Memory B cell (primary cell): ENCODE results near the gene SLC8A2.
A peak's percentile ranks its signal among the peaks of the same experiment; 100 is the strongest.

Experiments used
- ATAC-seq: fragments of 150-1000 bp; cut with Tn5 transposase; 2 replicates; pipeline ENCODE4 v1.10.0; 2021; ENCODE audit warnings: low read depth, mild to moderate bottlenecking, moderate library complexity
- DNase-seq, 2 donors: peaks; one replicate each; pipeline ENCODE4 v3.0.0; 2022; ENCODE audit warnings: low spot score in 2 of 2
- H3K27ac Mint-ChIP-seq: one replicate; pipeline ENCODE4 v1.8.0; 2022; ENCODE audit warnings: mild to moderate bottlenecking, moderate library complexity, mixed read lengths
- H3K27me3 Mint-ChIP-seq: one replicate; pipeline ENCODE4 v1.8.0; 2022; ENCODE audit warnings: mixed read lengths
- H3K36me3 Mint-ChIP-seq: one replicate; pipeline ENCODE4 v1.8.0; 2022; ENCODE audit warnings: mild to moderate bottlenecking, mixed read lengths
- H3K4me1 Mint-ChIP-seq: one replicate; pipeline ENCODE4 v1.8.0; 2022; ENCODE audit warnings: mixed read lengths
- H3K4me3 Mint-ChIP-seq: one replicate; pipeline ENCODE4 v1.8.0; 2022; ENCODE audit warnings: mild to moderate bottlenecking, moderate library complexity, mixed read lengths
- H3K9me3 Mint-ChIP-seq: one replicate; pipeline ENCODE4 v1.8.0; 2022; ENCODE audit warnings: mixed read lengths

The SLC8A2 gene

DNA sequence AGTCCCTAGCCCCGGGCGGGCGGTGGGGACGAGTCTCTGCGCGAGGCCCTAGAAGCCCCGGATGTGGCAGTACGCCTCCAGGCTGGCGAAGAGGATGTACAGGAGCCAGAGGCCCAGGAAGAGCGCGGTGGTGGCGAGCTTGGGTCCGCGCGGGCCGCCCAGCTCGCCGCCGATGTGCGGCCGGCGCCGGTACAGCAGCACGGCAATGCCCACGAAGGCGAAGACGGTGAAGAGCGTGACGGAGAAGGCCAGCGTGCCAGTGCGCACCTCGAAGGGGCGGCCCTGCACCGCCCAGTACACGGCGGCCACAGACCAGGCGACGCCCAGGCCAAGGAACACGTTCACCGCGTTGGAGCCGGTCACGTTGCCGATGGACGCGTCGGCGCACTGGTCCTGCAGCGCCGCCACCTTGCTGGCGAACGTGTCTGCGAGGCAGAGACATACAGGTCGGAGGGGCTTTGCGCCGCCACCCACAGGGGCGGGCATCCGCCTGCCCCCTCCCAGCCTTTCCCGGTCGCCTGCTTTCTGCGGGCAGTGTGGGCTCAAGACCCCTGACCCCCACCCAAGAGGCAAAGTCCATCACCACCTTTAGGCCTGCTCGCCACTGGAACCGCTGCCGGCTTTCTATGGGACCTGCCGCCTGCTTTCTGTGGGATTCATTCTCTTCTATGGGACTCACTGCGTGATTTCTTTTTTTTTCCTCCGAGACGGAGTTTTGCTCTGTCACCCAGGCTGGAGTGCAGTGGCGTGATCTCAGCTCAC, 41.5 kb downstream of the SLC8A2 start:
- no peak overlapping the region for H3K4me3 Mint-ChIP-seq
- H3K27ac Mint-ChIP-seq = no peak overlapping the region
- DNase-seq (no peak), ATAC-seq (peak; percentile 16)
- H3K9me3 Mint-ChIP-seq = no peaks in the 10 kb centered on the region
- H3K4me1 Mint-ChIP-seq = peaks cover 4% of the 10 kb centered on the region
- H3K27me3 Mint-ChIP-seq = peaks cover 31% of the 10 kb centered on the region
- H3K36me3 Mint-ChIP-seq = peaks cover 1% of the 10 kb centered on the region

DNA sequence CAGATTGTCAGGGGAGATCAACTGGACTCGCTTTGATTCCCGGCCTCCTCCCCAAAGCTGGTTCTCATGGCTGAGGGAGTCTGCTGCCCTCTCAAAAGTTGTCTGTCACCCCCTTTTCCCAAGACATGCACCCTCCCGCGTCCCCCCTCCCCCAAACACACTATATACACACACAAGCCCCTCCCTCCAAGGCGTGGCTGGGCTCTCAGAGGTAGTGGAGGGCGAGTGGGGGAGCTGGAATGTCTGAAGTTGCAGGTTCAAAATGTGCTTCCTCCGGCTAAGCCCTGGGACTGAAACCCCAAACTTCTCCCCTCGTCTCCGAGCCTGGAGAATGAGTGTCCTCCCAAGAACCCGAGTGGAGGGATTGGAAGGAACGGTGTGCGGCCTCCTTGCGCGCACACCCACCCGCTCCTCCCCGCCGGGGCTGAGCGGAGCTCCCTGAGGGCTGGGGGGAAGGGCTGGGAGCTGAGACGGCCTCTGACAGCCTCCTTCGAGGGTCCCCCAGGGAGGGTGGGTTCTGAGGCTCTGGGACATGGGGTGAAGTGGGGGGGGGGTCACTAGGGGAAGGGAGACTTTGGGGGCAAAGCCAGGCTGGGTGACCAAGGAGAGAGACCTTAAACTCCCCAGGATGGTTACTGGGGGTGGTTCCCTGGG, 42.4 kb downstream of the SLC8A2 start:
- no peak for DNase-seq
- peaks cover 2% of the 10 kb centered on the region for H3K36me3 Mint-ChIP-seq
- no peak overlapping the region for H3K4me3 Mint-ChIP-seq
- no peak overlapping the region for H3K27ac Mint-ChIP-seq
- H3K9me3 Mint-ChIP-seq = no peaks in the 10 kb centered on the region
- no peak for ATAC-seq
- peaks cover 5% of the 10 kb centered on the region for H3K4me1 Mint-ChIP-seq
- H3K27me3 Mint-ChIP-seq = peaks cover 30% of the 10 kb centered on the region

DNA sequence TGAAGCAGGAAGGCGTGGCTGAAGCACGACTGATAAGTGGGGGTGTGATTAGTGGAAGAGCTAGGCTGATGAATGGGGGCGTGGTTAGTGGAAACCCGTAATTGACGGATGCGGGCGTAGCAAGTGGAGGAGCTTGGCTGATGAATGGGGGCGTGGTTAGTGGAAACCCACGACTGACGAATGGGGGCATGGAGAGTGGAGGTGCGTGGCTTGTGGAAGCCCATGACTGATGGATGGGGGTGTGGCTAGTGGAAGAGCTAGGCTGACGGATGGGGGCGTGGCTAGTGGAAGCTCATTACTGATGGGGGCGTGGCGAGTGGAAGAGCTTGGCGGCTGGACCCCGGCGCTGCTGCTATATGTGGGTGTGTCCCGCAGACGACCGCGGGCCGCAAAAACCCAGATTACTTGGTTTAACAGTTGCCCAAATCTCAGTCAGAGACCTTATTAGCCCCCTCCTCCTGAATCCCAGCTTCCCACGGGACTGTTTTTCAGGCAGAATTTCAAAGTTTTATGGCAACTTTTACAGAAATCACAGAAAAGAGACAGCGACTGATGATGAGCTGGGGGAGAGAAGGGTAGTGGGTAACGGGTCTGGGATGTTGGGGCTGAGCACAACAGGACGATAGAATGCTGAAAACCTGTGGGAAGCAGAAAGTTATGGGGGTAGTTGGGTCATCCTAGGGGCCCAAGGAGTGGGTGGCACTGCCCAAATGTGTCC, 43.4 kb downstream of the SLC8A2 start:
- peaks cover 2% of the 10 kb centered on the region for H3K36me3 Mint-ChIP-seq
- peaks cover 34% of the 10 kb centered on the region for H3K27me3 Mint-ChIP-seq

GRCh38 chr19:47427241-47428176, 44.2 kb downstream of the SLC8A2 start:
- H3K27ac Mint-ChIP-seq = no peak overlapping the region
- H3K36me3 Mint-ChIP-seq = peaks cover 6% of the 10 kb centered on the region
- H3K9me3 Mint-ChIP-seq = peaks cover 5% of the 10 kb centered on the region
- no peak overlapping the region for H3K4me3 Mint-ChIP-seq
- peaks cover 14% of the 10 kb centered on the region for H3K4me1 Mint-ChIP-seq
- peaks cover 39% of the 10 kb centered on the region for H3K27me3 Mint-ChIP-seq
- DNase-seq = peak; percentile 59 to 72
- ATAC-seq = peak; percentile 76

More for the DNA sequence above, 43.4 kb downstream of the SLC8A2 start:
- Mint-ChIP-seq H3K4me3 (no peak overlapping the region), H3K9me3 (no peaks in the 10 kb centered on the region), H3K27ac (no peak overlapping the region), H3K4me1 (peaks cover 7% of the 10 kb centered on the region)
- peak; percentile 47 for ATAC-seq
- DNase-seq = no peak

GRCh38 chr19:47423203-47423882, 48.4 kb downstream of the SLC8A2 start:
- peaks cover 5% of the 10 kb centered on the region for H3K9me3 Mint-ChIP-seq
- H3K4me3 Mint-ChIP-seq = no peak overlapping the region
- ATAC-seq (no peak), DNase-seq (no peak)
- H3K27me3 Mint-ChIP-seq = peaks cover 46% of the 10 kb centered on the region
- H3K4me1 Mint-ChIP-seq = peaks cover 28% of the 10 kb centered on the region
- H3K36me3 Mint-ChIP-seq = peaks cover 9% of the 10 kb centered on the region
- H3K27ac Mint-ChIP-seq = no peak overlapping the region

DNA sequence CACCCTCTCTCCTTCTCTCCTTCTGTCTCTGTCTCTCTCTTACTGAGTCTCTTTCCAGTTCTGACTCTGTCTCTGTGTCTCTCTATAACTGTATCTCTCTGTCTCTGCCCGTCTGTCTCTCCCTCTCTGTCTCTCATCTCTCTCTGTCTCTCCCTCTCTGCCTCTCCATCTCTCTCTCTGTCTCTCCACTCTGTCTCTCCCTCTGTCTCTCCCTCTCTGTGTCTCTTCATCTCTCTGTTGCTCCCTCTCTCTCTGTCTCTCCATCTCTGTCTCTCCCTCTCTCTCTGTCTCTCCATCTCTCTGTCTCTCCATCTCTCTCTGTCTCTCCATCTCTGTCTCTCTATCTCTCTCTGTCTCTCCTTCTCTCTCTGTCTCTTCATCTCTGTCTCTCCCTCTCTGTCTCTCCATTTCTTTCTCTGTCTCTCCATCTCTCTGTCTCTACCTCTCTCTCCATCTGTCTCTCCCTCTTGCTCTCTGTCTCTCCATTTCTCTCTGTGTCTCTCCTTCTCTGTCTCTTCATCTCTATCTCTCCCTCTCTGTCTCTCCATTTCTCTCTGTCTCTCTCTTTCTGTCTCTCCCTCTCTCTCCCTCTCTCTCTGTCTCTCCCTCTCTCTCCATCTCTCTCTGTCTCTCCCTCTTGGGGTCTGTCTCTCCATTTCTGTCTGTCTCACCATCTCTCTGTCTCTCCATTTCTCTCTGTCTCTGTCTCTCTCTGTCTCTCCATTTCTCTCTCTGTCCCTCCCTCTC, 49.1 kb downstream of the SLC8A2 start:
- Mint-ChIP-seq H3K4me3 (peak overlapping the region; percentile 33), H3K36me3 (peaks cover 9% of the 10 kb centered on the region), H3K27me3 (peaks cover 53% of the 10 kb centered on the region), H3K9me3 (peaks cover 5% of the 10 kb centered on the region), H3K4me1 (peaks cover 36% of the 10 kb centered on the region), H3K27ac (no peak overlapping the region)
- DNase-seq = no peak
- ATAC-seq = no peak

- Mint-ChIP-seq H3K4me1 (peaks cover 39% of the 10 kb centered on the region), H3K27me3 (peaks cover 58% of the 10 kb centered on the region), H3K36me3 (peaks cover 9% of the 10 kb centered on the region), H3K9me3 (peaks cover 5% of the 10 kb centered on the region), H3K4me3 (peak overlapping the region; percentile 30), H3K27ac (no peak overlapping the region)
- ATAC-seq (no peak), DNase-seq (no peak)
These were observed 49.8 kb downstream of the SLC8A2 start for GRCh38 chr19:47421844-47422395.

DNA sequence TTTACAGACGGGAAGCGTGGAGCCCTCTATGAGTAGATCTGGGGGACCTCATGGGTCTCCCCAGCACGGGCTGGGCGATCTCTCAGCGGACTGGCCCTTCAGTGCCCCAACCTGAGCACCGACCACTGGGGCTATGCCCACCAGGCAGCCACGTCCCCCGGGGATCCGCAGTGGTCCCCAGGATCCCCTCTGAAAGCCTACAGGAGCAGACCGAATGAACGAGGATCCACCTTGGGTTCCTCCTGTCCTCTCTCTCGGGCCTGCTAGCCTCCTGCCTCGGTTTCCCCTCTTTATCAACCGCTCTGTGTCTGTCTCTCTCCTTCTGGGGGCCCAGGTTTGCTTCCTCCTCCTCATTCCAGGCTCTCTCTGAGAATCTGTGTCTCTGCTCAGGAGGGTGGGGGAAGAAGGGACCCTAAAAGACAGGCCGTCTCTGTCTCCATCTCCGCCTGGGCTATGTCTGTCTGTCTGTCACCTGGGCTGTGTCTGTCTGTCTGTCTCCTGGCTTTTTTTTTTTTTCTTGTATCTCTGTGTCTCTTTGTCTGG, 50.4 kb downstream of the SLC8A2 start:
- H3K27ac Mint-ChIP-seq = no peak overlapping the region
- H3K9me3 Mint-ChIP-seq = peaks cover 5% of the 10 kb centered on the region
- ATAC-seq = no peak
- H3K36me3 Mint-ChIP-seq = peaks cover 9% of the 10 kb centered on the region
- DNase-seq = no peak
- peaks cover 60% of the 10 kb centered on the region for H3K27me3 Mint-ChIP-seq
- no peak overlapping the region for H3K4me3 Mint-ChIP-seq
- H3K4me1 Mint-ChIP-seq = peaks cover 42% of the 10 kb centered on the region

- no peak for ATAC-seq
- H3K4me3 Mint-ChIP-seq = no peak overlapping the region
- peaks cover 9% of the 10 kb centered on the region for H3K36me3 Mint-ChIP-seq
- peaks cover 5% of the 10 kb centered on the region for H3K9me3 Mint-ChIP-seq
- no peak overlapping the region for H3K27ac Mint-ChIP-seq
- DNase-seq = no peak
- peaks cover 65% of the 10 kb centered on the region for H3K27me3 Mint-ChIP-seq
- H3K4me1 Mint-ChIP-seq = peaks cover 42% of the 10 kb centered on the region
These were observed 51.9 kb downstream of the SLC8A2 start for GRCh38 chr19:47419789-47420188.

DNA sequence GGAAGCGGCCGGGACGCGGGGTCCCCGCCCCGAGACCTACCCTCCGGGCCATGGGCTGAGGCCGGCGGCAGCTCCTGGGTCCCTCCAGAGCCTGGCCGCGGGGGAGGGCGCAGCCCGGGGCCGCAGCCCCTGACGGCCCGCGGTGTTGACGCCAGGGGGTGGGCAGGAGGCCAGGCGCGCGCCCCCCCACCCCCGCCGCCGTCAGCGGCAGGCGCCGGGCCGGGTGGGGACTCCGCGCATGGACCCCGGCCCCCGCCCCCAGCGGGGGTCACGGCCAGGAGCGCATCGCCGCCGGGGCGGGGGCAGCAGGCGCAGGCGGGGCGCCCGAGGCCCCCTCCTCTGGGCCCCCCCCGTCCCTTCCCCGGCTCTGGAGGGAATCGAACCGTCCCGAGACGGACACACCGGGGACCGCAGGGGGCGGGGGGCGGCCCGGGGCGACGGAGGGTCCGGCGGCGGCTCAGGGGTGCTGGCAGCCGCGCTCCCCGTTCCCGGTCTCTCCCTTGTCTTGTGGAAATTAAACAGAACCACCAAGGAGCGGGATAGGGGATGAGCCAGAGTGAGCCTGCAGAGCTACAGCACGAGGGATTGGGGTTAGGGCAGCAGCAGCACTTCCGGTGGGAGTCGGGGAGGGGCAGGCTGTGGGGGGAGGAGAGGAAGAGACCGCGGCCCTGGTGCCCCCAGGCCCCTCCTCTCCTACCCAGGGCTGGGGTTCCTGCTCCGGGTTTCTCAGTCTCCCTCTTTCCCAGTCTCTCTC, 52.5 kb downstream of the SLC8A2 start, which contains the start of gene MEIS3:
TSS of gene MEIS3 (minus strand) at position 498 of the 754 bp plus-strand sequence. CDS start at position 52, 446 bp downstream.
- Mint-ChIP-seq H3K4me3 (peak within 1 kb of the TSS; percentile 65), H3K9me3 (peaks cover 5% of the 10 kb centered on the region), H3K27me3 (peaks cover 66% of the 10 kb centered on the region)

DNA sequence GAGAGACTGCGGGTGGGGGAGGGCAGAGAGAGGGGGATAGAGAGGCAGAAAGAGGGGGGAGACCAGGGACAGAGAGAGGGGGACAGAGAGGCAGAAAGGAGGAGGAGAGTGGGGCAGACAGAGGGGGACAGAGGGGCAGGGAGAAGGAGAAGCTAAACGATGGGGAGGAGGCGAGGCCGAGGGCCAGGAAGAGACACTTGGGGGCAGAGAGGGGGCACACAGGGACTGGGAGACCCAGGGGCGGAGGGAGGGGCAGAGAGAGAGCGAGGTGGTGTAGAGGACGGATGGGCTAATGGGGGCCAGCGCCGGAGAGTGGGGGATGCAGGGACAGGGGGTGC, 53.0 kb downstream of the SLC8A2 start:
- Mint-ChIP-seq H3K27me3 (peaks cover 67% of the 10 kb centered on the region), H3K27ac (no peak overlapping the region), H3K36me3 (peaks cover 8% of the 10 kb centered on the region), H3K4me1 (peaks cover 40% of the 10 kb centered on the region), H3K9me3 (peaks cover 5% of the 10 kb centered on the region), H3K4me3 (peak overlapping the region; percentile 65)
- ATAC-seq (no peak), DNase-seq (no peak)

More for the DNA sequence above, 52.5 kb downstream of the SLC8A2 start, which contains the start of gene MEIS3:
- ATAC-seq = no peak
- Mint-ChIP-seq H3K4me1 (peaks cover 40% of the 10 kb centered on the region), H3K27ac (no peak within 1 kb of the TSS), H3K36me3 (peaks cover 8% of the 10 kb centered on the region)
- DNase-seq = no peak
